Measurements from ENCODE around the gene PLP1.

The PLP1 gene

DNA sequence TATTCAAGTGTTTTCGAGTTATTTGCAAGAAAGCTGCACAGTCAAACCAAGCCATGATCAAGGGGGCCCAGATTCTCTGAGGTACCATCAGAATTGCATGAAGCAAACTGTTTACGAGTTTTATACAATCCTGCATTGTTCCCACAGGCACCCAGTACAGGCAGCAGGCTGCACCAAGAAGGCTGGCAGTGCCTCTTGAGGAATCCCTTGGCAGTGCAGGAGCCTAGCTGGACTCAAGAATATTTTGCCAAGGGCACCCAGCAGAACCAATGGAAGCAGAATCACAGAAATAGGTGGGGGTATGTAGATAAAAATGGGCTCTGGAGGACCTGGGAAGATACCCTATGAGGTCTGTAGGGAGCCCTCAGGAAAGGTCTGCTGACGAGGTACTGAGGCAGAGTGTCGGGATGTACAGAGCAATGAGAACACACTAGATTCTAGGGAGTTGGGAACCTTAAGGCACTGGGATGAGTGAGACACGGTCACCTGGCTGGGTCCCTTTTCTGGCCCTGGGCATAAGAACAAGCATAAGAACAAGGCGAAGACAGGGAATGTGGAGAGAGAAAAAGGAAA lies 2.5 kb upstream of the PLP1 start:
- no peak for DNase-seq
- in situ Hi-C loops (cut with HindIII; ENCODE audit: low pct_ligation_motif_present, low sequenced_read_pairs) = no loop called here
- Histone ChIP-seq H3K27ac (no peak overlapping the region), H3K36me3 (replicated peaks) (no peaks in the 10 kb centered on the region), H3K27me3 (replicated peaks) (peaks cover 1% of the 10 kb centered on the region), H3K4me3 (ENCODE audit: low read depth, low read length) (no peak overlapping the region)
- TF ChIP-seq, protein P1, sequence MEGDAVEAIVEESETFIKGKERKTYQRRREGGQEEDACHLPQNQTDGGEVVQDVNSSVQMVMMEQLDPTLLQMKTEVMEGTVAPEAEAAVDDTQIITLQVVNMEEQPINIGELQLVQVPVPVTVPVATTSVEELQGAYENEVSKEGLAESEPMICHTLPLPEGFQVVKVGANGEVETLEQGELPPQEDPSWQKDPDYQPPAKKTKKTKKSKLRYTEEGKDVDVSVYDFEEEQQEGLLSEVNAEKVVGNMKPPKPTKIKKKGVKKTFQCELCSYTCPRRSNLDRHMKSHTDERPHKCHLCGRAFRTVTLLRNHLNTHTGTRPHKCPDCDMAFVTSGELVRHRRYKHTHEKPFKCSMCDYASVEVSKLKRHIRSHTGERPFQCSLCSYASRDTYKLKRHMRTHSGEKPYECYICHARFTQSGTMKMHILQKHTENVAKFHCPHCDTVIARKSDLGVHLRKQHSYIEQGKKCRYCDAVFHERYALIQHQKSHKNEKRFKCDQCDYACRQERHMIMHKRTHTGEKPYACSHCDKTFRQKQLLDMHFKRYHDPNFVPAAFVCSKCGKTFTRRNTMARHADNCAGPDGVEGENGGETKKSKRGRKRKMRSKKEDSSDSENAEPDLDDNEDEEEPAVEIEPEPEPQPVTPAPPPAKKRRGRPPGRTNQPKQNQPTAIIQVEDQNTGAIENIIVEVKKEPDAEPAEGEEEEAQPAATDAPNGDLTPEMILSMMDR (IDR thresholded peaks at IDR 0.05; ENCODE audit: low read depth, low read length, missing control alignments) = peak; percentile 68

DNA sequence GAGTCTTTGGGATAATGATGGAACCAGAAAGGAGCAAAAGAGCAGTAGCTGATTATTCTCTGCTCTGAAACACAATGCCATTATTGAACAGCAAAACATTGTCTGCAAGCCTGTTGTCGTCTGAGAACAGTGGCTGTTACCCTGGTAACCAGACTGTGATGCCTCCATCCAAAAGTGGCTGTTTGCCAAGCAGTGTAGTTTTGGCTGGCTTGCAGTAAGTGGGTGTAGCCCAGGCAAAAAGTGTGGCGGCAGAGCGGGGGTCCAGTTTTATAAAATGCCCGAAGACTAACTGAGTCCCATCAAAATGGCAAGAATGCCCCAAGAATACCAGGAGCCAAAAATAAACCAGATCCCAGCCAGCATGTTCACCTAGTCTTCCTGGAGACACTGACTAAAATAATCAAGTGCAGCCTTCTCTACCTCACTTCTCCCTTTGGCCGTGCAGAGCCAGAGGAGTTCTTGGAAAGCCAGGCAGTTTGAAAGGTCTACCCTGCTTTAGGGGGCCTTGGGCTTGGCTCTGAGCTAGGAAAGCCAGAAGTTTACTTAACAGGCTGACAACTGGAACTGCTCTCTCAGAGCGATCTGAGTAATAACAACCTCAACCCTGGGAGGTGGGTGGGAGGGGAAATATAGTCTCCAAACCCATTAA lies 2.6 kb downstream of the PLP1 start:
- Histone ChIP-seq H3K4me3 (ENCODE audit: low read depth, low read length) (no peak overlapping the region), H3K27me3 (replicated peaks) (peaks cover 1% of the 10 kb centered on the region), H3K27ac (no peak overlapping the region), H3K36me3 (replicated peaks) (no peaks in the 10 kb centered on the region)
- in situ Hi-C loops (cut with HindIII; ENCODE audit: low pct_ligation_motif_present, low sequenced_read_pairs) = no loop called here
- peak; percentile 29 for DNase-seq
- TF ChIP-seq, protein P1 (IDR thresholded peaks at IDR 0.05; ENCODE audit: low read depth, low read length, missing control alignments) = no peak

DNA sequence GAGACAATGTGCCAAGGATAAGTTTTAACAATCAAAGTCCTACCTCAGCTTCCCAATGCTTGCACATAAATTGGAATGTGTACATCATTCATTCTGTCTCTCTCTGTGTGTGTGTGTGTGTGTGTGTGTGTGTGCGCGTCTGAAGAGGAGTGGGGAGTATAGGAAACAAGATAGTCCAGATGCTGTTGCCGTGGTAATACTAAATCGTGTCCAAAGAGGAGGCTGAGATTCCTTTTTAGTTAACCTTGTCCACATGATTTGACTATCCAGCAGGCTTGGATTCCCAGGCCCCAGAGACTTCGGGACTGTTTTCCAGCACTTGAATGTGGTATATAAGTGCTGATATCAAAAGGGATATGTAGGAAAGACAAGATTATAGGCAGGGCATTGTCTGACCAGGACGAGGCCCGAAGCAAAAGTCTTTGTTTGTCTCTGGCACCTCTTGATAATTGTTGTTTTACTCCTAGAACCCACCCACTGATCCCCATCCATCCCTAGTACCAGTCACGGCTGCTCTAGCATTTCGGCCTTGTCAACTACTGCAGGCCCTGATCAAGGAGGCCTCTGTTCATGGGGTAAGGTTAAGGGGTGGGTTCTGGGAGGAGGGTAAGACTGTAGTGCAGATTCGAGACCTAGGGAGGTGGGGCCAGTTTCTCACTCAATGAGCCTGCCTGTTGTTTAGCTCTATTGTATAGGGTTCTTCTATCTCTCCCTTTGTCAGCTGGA lies 3.9 kb downstream of the PLP1 start:
- no peak overlapping the region for H3K4me3 ChIP-seq (ENCODE audit: low read depth, low read length)
- no peaks in the 10 kb centered on the region for H3K36me3 ChIP-seq (replicated peaks)
- TF ChIP-seq, protein P1 (IDR thresholded peaks at IDR 0.05; ENCODE audit: low read depth, low read length, missing control alignments) = no peak
- DNase-seq = no peak
- H3K27me3 ChIP-seq (replicated peaks) = peaks cover 1% of the 10 kb centered on the region
- H3K27ac ChIP-seq = no peak overlapping the region
- in situ Hi-C loops (cut with HindIII; ENCODE audit: low pct_ligation_motif_present, low sequenced_read_pairs) = no loop called here

DNA sequence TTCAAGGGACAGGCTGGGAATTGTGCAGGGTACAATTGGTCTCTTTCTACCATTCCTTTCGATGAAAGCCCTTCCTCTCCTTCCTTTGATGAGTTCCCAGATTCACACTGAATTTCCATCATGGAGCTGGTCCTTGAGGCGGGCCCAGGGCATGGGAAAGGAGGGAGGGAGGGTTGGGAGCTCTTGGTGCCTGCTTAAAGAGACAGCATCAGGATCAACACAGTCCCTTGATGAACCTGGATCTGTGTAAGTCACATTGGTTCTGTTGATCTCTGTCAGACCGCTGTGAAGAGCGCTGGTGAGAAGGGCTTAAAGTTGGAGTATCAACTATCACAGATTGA lies 4.4 kb downstream of the PLP1 start:
- in situ Hi-C loops (cut with HindIII; ENCODE audit: low pct_ligation_motif_present, low sequenced_read_pairs) = no loop called here
- H3K27ac ChIP-seq = no peak overlapping the region
- TF ChIP-seq, protein P1 (IDR thresholded peaks at IDR 0.05; ENCODE audit: low read depth, low read length, missing control alignments) = no peak
- no peak overlapping the region for H3K4me3 ChIP-seq (ENCODE audit: low read depth, low read length)
- no peak for DNase-seq
- no peaks in the 10 kb centered on the region for H3K36me3 ChIP-seq (replicated peaks)
- H3K27me3 ChIP-seq (replicated peaks) = peaks cover 1% of the 10 kb centered on the region

DNA sequence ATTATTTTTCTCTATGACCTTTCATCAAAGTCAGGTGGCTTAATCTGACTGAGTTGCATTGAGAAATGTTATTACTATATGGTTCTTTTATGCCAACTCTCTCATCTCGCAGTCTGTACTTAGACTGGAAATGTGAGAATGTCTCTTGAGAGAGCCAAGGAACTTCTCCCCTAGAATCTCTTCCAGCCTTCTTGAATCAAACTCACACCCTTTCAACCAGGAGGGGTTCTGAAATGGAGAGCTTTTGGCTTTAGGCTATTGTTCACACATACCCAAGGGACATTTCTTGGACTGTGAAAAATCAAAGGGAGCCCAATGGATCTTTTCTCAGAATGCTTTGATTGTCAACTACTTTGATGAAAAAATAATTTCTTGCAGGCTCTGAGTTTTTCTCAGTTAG lies 5.1 kb downstream of the PLP1 start:
- TF ChIP-seq, protein P1 (IDR thresholded peaks at IDR 0.05; ENCODE audit: low read depth, low read length, missing control alignments) = no peak
- in situ Hi-C loops (cut with HindIII; ENCODE audit: low pct_ligation_motif_present, low sequenced_read_pairs) = no loop called here
- no peak for DNase-seq
- Histone ChIP-seq H3K27me3 (replicated peaks) (no peaks in the 10 kb centered on the region), H3K36me3 (replicated peaks) (no peaks in the 10 kb centered on the region), H3K4me3 (ENCODE audit: low read depth, low read length) (no peak overlapping the region), H3K27ac (no peak overlapping the region)

Measured in brain microvascular endothelial cell (primary cell).